ENCODE data around the gene IHH. TPM values are rescaled to one million over a fixed set of nuclear protein-coding genes. Genes with fewer than 3 reads are reported as not detected.

Gene IHH
- total RNA-seq, 6 donors from 2014 or later: 0.80 to 4.4 (median 1.5) TPM; not detected in 2

DNA sequence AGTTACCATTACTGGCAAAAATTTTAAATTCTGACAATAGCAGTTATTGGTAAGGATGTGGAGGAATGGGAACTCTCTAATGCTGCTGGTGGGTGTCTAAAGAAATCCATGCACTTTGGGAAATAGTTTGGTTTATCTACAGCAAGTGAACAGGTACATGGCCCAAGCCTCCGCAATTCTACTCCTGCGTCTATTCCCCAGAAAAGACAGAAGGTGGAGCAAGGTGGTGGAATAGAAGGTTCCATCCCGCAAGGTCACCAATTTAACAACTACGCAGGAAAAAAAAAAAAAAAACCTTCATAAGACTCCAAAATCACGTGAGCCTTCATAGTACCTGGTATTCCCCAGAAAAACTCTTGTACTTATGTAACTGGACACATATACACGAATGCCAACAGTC is 25.9 kb downstream of the IHH start:
- H3K27me3 ChIP-seq: no peaks in the 10 kb centered on the region
- no peak overlapping the region for H3K27ac ChIP-seq
- 58 to 61% methylated on average over 6 of the region's 6 CpGs for WGBS, 2 donors
- H3K36me3 ChIP-seq: no peaks in the 10 kb centered on the region
- ATAC-seq (ENCODE audit: low FRiP score in 2 of 2) (no peak), DNase-seq (no peak)
- TF ChIP-seq EP300 (IDR thresholded peaks at IDR 0.05) (no peak), POLR2AphosphoS5 (IDR thresholded peaks at IDR 0.05) (no peak)
- no peak overlapping the region for H3K4me3 ChIP-seq
- H3K9me3 ChIP-seq: no peaks in the 10 kb centered on the region
- H3K4me1 ChIP-seq: no peaks in the 10 kb centered on the region

DNA sequence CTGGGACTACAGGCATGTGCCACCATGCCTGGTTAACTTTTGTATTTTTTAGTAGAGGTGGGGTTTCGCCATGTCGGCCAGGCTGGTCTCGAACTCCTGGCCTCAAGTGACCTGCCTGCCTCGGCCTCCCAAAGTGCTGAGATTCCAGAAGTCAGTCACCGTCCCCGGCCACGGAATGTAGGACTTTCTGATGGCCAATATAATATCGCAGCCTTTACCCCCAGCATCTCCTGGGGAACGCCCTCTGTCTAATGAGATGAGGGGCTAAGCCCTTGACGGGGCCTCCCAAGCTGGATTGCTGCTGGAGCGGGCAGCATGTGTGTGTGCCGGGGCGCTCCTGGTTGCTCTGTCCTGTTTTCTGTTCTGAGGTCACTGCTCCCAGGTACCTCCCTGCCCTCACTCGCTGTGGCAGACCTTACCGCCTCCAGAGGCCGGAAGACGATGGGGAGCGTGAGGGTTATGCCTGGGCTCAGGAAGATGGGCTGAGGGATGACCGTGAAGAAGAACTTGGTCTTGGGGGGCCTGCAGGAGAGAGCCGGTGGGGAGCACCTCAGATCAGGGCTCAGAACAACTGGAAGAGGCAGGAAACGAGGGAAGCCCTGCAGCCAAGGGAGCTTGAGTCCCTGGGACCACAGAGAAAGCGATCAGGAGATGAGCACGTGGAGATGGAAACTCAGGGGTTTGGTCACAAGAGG is 28.5 kb downstream of the IHH start:
- H3K27ac ChIP-seq: no peak overlapping the region
- 82 to 84% methylated on average over 23 of the region's 23 CpGs for WGBS, 2 donors
- no peaks in the 10 kb centered on the region for H3K36me3 ChIP-seq
- no peaks in the 10 kb centered on the region for H3K4me1 ChIP-seq
- no peak for TF ChIP-seq EP300 (IDR thresholded peaks at IDR 0.05)
- TF ChIP-seq, protein P1, sequence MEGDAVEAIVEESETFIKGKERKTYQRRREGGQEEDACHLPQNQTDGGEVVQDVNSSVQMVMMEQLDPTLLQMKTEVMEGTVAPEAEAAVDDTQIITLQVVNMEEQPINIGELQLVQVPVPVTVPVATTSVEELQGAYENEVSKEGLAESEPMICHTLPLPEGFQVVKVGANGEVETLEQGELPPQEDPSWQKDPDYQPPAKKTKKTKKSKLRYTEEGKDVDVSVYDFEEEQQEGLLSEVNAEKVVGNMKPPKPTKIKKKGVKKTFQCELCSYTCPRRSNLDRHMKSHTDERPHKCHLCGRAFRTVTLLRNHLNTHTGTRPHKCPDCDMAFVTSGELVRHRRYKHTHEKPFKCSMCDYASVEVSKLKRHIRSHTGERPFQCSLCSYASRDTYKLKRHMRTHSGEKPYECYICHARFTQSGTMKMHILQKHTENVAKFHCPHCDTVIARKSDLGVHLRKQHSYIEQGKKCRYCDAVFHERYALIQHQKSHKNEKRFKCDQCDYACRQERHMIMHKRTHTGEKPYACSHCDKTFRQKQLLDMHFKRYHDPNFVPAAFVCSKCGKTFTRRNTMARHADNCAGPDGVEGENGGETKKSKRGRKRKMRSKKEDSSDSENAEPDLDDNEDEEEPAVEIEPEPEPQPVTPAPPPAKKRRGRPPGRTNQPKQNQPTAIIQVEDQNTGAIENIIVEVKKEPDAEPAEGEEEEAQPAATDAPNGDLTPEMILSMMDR (IDR thresholded peaks at IDR 0.05): no peak
- no peak for TF ChIP-seq POLR2AphosphoS5 (IDR thresholded peaks at IDR 0.05)
- no peak for TF ChIP-seq POLR2A (IDR thresholded peaks at IDR 0.05)
- no peak for ATAC-seq (ENCODE audit: low FRiP score in 2 of 2)
- H3K27me3 ChIP-seq: no peaks in the 10 kb centered on the region
- DNase-seq: no peak
- H3K9me3 ChIP-seq: no peaks in the 10 kb centered on the region
- no peak overlapping the region for H3K4me3 ChIP-seq

DNA sequence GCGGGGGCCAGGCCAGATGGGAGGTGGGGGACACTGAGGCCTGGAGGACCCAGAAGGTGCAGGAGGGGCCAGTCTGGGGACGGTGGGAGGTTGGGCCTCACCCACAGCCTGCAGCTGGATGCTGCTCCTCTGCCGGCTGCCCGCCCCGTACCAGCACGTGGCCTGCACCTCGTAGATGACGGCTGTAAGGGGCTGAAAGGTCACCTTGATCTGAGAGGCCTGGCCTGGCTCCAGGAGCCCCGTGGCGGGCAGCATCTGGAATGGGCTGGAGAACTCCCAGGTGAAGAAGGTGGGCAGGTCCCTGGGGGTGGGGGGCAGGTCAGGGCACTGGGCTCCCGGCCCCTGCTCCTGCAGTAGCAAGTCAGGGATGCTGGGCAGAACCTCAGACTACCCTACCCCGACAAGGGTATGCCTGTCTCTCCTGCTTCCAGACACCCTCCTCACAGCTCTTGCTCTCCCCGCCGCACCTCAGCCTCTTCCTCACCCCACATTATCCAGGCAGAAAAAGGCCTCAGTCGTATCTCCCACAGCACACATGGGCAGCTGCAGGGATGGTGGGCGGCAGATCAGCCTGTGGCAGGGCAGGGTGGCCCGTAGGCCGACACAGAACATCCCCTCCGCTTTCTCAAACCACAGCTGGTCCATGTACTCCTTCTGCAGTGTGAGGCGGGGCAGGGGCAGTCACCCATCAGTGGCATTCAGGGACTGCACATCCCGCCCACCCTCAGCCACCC is 29.5 kb downstream of the IHH start:
- ATAC-seq (ENCODE audit: low FRiP score in 2 of 2) (no peak), DNase-seq (peak in 1 of 2 donors; percentile 81)
- Histone ChIP-seq H3K27me3 (no peaks in the 10 kb centered on the region), H3K27ac (no peak overlapping the region), H3K9me3 (no peaks in the 10 kb centered on the region), H3K36me3 (no peaks in the 10 kb centered on the region), H3K4me3 (no peak overlapping the region), H3K4me1 (no peaks in the 10 kb centered on the region)
- WGBS, 2 donors: 79 to 83% methylated on average over 17 to 21 of the region's 21 CpGs
- TF ChIP-seq POLR2A (IDR thresholded peaks at IDR 0.05): no peak
- TF ChIP-seq, protein P1 (IDR thresholded peaks at IDR 0.05): no peak
- no peak for TF ChIP-seq EP300 (IDR thresholded peaks at IDR 0.05)
- no peak for TF ChIP-seq POLR2AphosphoS5 (IDR thresholded peaks at IDR 0.05)

DNA sequence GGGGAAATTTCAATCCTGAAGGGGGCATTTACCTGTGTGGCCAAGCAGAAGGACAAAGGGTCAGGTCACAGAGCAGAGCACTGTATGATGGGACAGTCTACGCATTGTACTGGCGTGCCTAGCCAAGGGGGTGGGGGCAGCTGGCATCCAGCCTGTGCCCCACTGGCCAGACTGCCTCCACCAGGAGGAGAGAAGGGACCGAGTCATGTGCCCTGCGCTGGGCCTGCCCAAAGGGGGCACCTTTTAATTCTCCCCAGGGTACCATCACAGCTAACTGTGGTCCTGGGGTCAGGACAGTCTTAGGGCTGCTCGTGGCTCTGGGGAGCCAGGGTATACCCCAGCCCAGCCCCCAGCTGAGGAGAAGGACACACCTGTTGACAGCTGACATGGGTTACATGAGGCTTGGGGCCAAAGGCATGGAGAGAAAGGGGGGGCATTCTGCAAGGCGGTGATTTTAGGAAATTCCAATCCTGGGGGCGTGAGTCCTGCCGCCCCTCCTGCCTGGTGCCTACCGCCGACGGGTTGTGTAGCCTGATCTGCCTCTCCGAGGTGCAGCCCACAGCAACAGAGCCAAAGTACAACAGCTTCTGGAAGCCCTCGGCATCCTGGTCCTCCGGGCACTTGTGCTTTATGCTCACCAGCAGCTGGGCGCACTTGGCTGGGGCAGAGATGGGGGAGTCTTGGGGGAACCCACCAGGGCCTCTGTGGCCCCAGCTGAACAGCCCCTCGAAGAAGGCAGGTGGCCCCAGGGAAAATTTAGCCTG is 30.4 kb downstream of the IHH start:
- TF ChIP-seq, protein P1 (IDR thresholded peaks at IDR 0.05): no peak
- TF ChIP-seq POLR2A (IDR thresholded peaks at IDR 0.05) (no peak), EP300 (IDR thresholded peaks at IDR 0.05) (no peak), POLR2AphosphoS5 (IDR thresholded peaks at IDR 0.05) (no peak)
- no peak for ATAC-seq (ENCODE audit: low FRiP score in 2 of 2)

DNA sequence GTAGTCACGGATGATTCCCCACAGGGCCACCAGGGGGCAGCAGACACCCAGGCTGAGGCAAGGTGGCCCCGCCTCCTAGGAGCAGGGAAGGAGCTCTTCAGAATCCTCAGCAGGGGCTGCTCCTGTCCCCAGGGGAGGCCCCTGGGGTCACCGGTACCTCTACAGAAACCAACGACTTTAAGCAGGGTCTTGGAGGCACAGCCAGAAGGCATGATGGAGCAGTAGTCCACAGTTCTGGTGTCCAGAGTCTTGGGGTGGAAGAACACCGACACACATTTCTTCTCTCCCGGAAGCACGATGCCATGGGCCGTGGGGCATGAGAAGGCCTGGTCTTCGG is 30.9 kb downstream of the IHH start:
- H3K27ac ChIP-seq: no peak overlapping the region
- WGBS, 2 donors: 52 to 82% methylated on average over 5 to 8 of the region's 9 CpGs
- H3K4me3 ChIP-seq: no peak overlapping the region
- H3K9me3 ChIP-seq: no peaks in the 10 kb centered on the region
- ATAC-seq (ENCODE audit: low FRiP score in 2 of 2) (peak; percentile 81 to 87), DNase-seq (peak in 1 of 2 donors; percentile 78)
- no peaks in the 10 kb centered on the region for H3K4me1 ChIP-seq
- H3K36me3 ChIP-seq: no peaks in the 10 kb centered on the region
- no peaks in the 10 kb centered on the region for H3K27me3 ChIP-seq
- TF ChIP-seq, protein P1 (IDR thresholded peaks at IDR 0.05): peak; percentile 85 to 96 (median 91)
- TF ChIP-seq POLR2A (IDR thresholded peaks at IDR 0.05) (no peak), POLR2AphosphoS5 (IDR thresholded peaks at IDR 0.05) (no peak)

More for the DNA sequence above, 30.4 kb downstream of the IHH start:
- H3K4me1 ChIP-seq: no peaks in the 10 kb centered on the region
- no peaks in the 10 kb centered on the region for H3K36me3 ChIP-seq
- DNase-seq: no peak
- WGBS, 2 donors: 74 to 75% methylated on average over 9 to 16 of the region's 16 CpGs
- no peaks in the 10 kb centered on the region for H3K9me3 ChIP-seq
- H3K4me3 ChIP-seq: no peak overlapping the region
- no peak overlapping the region for H3K27ac ChIP-seq
- H3K27me3 ChIP-seq: no peaks in the 10 kb centered on the region
